AG09309 (cell line): ENCODE results near the gene UBXN6.

Source experiments
- DNase-seq: peaks from one replicate; pipeline ENCODE4 v3.0.0-alpha.2; 2010; ENCODE audit warnings: low read depth
- H3K4me3 ChIP-seq: 2 replicates; pipeline ENCODE4 v1.5.1; 2011; ENCODE audit warnings: mild to moderate bottlenecking, low read depth, low read length, moderate library complexity; ENCODE audit not compliant: control insufficient read depth
- TF ChIP-seq, protein P1 (sequence below): IDR thresholded peaks from 2 replicates; pipeline ENCODE4 v1.5.1; 2011; ENCODE audit warnings: mild to moderate bottlenecking, low read depth, low read length, inconsistent platforms; ENCODE audit not compliant: insufficient read depth, control insufficient read depth; ENCODE audit errors: missing control alignments

Gene UBXN6

DNA sequence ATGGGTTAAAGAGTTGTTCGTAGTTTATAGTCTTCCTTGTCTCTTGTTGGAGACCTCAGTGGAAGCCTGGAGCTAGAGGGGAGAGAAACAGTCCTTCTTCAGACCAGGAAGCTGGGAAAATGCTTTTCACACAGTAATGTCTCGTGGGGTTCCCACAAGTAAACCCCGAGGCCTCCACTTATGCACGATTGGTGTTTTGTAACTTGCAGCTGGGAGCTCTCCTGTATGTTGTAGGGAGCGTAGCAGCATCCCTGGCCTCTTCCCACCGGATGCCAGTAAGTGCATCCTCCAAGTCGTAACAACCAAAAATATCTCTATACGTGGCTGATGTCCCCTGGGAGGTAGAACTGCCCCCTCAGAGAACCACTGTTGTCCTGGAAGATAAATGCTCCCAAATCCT lies 51.6 kb downstream of the UBXN6 start:
- H3K4me3 ChIP-seq: no peak overlapping the region
- TF ChIP-seq, protein P1, sequence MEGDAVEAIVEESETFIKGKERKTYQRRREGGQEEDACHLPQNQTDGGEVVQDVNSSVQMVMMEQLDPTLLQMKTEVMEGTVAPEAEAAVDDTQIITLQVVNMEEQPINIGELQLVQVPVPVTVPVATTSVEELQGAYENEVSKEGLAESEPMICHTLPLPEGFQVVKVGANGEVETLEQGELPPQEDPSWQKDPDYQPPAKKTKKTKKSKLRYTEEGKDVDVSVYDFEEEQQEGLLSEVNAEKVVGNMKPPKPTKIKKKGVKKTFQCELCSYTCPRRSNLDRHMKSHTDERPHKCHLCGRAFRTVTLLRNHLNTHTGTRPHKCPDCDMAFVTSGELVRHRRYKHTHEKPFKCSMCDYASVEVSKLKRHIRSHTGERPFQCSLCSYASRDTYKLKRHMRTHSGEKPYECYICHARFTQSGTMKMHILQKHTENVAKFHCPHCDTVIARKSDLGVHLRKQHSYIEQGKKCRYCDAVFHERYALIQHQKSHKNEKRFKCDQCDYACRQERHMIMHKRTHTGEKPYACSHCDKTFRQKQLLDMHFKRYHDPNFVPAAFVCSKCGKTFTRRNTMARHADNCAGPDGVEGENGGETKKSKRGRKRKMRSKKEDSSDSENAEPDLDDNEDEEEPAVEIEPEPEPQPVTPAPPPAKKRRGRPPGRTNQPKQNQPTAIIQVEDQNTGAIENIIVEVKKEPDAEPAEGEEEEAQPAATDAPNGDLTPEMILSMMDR: no peak
- DNase-seq: no peak

DNA sequence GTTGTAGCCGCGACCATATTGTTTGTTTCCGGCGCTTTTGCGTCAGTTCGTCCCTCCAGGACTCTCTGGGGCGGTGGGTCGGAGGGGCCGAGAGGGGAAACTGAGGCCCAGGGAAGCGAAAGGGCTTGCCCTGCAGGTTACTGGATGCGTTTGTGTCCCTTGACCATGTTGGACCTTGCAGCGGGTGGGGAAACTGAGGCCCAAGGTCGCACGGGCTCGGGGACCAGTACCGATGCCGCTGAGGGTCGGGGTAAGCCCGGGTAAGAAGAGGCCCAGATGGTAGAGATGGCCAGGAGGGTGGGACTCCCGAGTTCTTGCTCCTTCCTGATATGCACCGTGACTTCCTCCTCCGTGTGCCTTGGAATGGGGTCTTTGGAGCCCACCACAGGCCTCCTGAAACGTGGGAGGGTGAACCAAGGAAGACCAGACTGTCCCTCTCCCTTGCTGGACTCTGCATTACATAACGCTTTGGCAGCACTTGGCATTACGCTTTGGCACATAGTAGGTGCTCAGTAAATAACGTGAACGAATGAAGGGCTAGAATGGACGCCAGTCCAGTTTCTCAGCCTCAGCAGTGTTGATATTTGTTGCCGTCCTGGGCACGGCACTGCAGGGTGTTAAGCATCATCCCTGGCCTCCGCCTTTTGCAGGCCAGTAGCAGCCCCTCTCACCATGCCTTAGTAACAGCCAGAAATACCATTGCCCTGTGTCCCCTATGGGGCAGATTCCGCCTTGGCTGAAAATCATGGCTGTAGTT lies 54.4 kb downstream of the UBXN6 start:
- TF ChIP-seq, protein P1: no peak
- DNase-seq: no peak
- peak overlapping the region; percentile 81 for H3K4me3 ChIP-seq

DNA sequence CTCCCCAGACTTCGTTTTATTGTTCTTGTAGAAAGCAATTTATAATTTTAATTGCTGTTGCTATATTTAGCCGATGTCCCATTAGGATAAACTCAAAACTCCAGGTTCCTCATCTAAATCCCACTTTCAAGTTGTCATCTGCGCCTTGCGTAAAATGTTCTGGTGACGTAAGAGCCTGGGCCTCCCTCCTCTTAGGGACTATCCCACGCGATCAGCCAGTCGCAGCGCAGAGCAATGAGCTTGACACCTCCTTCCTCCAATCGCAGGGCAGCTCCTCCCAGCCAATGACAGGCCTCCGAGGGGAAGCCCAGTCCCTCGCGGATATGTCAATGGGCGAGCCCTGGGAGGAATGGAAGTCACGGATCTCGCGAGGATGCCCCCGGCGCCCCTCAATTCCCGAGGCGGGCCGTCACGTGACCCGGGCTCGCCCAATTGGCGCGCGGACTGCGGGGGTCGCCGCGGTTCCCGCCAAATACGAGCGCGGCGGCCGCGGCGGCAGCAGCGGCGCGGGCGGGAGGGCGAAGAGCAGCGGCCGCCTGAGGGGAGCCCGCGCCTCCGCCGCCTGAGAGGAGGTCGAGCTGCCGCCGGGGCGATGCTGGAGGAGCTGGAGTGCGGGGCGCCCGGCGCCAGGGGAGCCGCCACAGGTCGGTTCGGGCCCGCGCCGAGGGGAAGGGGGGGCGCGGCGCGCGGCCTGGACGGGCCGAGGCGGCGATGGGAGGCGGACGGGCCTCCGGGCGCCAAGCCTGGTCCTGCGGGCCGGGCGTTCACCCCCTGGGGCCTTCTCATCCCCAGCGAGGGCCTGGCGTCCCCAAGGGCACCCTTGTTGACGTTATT lies 55.2 kb downstream of the UBXN6 start, which contains the start of gene CHAF1A:
Gene CHAF1A (plus strand): TSS at position 470 of the 834 bp plus-strand sequence. CDS start 123 bp downstream, at position 593.
- TF ChIP-seq, protein P1: no peak
- peak; percentile 100 for DNase-seq
- peak within 1 kb of the TSS; percentile 81 for H3K4me3 ChIP-seq

DNA sequence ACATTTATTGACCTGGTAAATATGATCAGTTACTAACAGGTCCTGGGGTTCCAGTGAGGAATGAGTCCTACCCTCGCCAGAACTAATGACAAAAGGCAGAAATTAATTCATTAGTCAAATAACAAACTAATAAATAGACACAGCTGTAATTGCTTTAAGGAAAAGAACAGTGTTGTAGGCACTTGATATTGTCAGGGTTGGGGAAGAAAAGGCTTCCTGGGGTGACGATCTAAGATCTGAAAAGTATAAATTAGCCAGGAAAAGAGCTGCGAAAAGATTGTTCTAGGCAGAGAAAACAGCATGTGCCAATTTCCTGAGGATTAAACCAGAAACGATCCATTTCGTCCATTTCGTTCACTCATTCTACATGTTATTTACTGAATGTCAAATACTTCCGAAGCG lies 55.8 kb downstream of the UBXN6 start:
- peak overlapping the region; percentile 27 for H3K4me3 ChIP-seq
- no peak for DNase-seq
- TF ChIP-seq, protein P1: no peak

DNA sequence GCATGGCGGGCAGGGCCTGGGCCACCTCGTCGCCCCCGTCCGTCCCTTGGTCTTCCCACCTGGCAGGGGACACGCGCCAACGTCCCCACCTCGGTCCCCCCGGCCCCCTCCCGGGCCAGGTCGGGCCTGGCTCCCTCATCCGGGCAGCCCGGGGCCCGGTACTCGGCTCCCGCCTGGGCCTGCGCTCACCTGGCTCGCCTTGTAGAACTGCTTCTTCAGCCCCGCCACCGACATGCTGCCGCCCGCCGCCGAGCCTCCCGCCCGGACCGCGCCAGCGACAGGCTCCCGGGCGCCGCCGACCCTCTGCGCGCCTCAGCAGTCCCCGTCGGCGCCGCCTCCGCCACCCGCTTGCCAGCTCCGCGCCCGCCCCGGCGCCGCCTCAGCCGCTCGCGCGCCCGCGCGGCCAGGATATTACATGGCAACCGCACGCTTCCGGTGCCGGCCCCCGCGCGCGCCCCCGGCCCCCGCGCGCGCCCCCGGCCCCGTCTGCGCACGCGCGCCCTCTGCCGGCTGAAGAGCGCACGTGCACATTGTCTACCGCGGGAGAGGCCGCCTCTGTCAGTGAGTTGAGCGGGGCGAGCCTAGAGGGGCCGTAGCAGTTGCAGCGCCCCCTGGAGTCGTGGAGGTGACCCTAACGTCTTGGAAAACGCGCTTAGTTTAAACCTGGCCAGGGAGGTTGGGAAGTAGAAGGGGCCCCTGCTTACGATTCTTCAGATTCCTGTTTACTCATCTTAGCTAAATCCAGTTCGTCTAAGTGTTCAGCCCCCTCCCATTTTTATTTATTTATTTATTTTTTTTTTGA lies 57.3 kb downstream of the UBXN6 start, which contains the start of gene SH3GL1:
Gene SH3GL1 (minus strand): TSS at position 413 of the 802 bp plus-strand sequence. CDS start 179 bp downstream, at position 234.
- DNase-seq: peak; percentile 53
- TF ChIP-seq, protein P1: peak; percentile 95
- H3K4me3 ChIP-seq: peak within 1 kb of the TSS; percentile 87

DNA sequence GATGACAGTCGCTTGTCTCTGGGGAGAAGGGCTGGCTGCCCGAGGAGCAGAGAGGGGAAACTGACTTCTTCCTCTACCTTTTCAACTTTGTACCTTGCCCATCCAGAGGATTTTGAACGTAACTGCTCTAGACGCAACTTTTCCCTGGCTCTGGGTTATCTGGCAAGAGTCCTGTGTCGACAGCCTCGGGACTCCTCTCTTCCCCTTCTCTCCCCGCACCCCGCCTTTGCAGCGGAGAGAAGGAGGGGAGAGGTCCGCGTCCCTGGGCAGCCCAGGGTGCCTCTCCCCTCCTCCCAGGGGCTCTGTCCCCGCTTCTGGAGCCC lies 57.8 kb downstream of the UBXN6 start:
- H3K4me3 ChIP-seq: peak overlapping the region; percentile 87
- TF ChIP-seq, protein P1: no peak
- DNase-seq: no peak
